ENCODE data around the gene PIP4K2A. TPM values are rescaled to one million over a fixed set of nuclear protein-coding genes. Genes with fewer than 3 reads are reported as not detected.

Gene PIP4K2A
- total and polyA plus RNA-seq, 4 donors = 7.3 to 42.2 (median 27.6) TPM

DNA sequence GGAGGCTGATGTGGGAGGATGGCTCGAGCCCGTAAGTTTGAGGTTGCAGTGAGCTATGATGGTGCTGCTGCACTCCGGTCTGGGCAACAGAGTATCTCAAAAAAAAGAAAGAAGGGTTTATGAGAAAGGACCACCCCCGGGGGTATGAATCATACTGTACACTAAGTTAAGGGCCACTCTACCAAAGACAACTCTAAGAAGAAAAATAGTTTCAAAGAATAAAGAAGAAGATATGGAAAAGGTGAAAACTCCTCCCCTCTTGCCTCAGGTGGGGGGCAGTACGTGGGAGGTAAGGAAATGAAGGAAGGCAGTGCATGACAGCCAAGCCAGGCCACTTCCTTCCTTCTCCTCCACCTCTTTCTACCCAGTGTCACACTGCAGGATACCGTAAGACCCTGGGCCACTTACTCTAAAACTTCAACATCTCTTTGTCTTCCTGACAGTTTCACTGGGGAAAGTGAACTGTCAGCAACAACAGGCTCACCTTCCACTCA lies 61.3 kb downstream of the PIP4K2A start:
- H3K27me3 ChIP-seq (ENCODE audit: control insufficient read depth in 3 of 3, insufficient read depth in 3 of 3, low read length in 2 of 3) = no peaks in the 10 kb centered on the region
- 53 to 64% methylated on average over 6 of the region's 6 CpGs for WGBS, 2 donors
- H3K4me1 ChIP-seq (ENCODE audit: control insufficient read depth in 5 of 5, insufficient read depth in 5 of 5, low read length in 5 of 5) = peaks cover 3 to 44% (median 18%) of the 10 kb centered on the region in 5 donors
- H3K36me3 ChIP-seq (ENCODE audit: control insufficient read depth in 4 of 4, insufficient read depth in 4 of 4, low read length in 4 of 4) = peaks cover 0 to 2% (median 0%) of the 10 kb centered on the region in 4 donors
- TF ChIP-seq, protein P1, sequence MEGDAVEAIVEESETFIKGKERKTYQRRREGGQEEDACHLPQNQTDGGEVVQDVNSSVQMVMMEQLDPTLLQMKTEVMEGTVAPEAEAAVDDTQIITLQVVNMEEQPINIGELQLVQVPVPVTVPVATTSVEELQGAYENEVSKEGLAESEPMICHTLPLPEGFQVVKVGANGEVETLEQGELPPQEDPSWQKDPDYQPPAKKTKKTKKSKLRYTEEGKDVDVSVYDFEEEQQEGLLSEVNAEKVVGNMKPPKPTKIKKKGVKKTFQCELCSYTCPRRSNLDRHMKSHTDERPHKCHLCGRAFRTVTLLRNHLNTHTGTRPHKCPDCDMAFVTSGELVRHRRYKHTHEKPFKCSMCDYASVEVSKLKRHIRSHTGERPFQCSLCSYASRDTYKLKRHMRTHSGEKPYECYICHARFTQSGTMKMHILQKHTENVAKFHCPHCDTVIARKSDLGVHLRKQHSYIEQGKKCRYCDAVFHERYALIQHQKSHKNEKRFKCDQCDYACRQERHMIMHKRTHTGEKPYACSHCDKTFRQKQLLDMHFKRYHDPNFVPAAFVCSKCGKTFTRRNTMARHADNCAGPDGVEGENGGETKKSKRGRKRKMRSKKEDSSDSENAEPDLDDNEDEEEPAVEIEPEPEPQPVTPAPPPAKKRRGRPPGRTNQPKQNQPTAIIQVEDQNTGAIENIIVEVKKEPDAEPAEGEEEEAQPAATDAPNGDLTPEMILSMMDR (IDR thresholded peaks at IDR 0.05; ENCODE audit: control extremely low read depth, extremely low read depth) = no peak
- H3K9ac ChIP-seq (ENCODE audit: insufficient read depth in 1 of 2, low read length in 2 of 2) = no peak overlapping the region
- DNase-seq (no peak), ATAC-seq (ENCODE audit: insufficient read depth, low FRiP score) (no peak)
- H3K27ac ChIP-seq (ENCODE audit: low read depth in 1 of 2, low read length in 1 of 2) = no peak overlapping the region
- H3K9me3 ChIP-seq (ENCODE audit: control insufficient read depth in 4 of 4, insufficient read depth in 3 of 4, low read length in 3 of 4) = no peaks in the 10 kb centered on the region
- H3K4me3 ChIP-seq = no peak overlapping the region

DNA sequence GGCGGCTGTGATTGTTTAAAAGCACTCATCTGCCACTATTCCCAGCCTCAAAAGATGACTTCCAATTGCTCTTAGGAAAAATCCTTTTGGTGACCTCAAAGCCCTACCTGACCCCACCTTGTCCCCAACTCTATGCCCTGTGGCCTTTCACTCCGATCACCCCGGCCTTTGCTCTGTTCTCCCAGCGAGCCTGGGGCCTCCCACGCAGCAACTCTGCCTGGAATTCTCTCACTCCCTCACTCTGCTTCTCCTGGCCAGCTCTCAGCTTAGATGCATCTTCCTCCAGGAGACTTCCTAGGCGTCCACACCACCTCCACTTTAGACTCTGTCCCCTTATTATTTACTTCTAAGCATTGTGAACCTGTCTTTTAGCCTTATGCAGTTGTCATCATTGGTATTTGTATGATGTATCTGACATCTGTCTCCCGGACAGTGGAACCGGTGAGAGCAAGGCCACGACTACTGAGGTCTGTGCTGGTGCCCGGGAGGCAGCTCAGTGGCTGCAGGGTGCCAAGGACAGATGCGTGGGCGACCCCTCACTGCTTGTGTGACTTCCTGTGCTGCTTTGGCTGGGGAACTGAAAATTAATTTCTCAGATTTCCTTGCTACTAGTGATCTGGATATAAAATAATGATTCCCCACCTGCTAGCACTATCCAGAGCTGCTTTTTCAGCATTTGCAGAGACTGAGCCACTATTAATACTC lies 63.0 kb downstream of the PIP4K2A start:
- 73 to 79% methylated on average over 12 of the region's 12 CpGs for WGBS, 2 donors

DNA sequence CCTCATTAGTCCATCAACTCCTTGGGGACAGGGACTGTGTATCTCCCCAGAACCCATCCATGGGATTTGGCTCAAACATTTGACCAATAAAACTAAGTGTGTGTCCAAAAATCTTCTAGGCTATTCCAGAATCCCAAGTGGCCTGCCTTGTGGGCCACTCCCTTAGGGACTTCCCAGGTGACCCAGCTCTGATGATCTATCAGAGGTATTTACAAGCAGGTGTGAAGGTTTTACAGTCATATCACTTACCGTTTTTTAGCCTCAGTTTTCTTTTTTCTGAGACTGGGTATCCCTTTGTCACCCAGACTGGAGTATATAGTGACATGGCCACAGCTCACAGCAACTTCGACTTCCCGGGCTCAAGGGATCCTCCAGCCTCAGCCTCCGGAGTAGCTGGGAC lies 64.4 kb downstream of the PIP4K2A start:
- Histone ChIP-seq H3K36me3 (ENCODE audit: control insufficient read depth in 4 of 4, insufficient read depth in 4 of 4, low read length in 4 of 4) (peaks cover 0 to 2% (median 0%) of the 10 kb centered on the region in 4 donors), H3K27me3 (ENCODE audit: control insufficient read depth in 3 of 3, insufficient read depth in 3 of 3, low read length in 2 of 3) (no peaks in the 10 kb centered on the region), H3K4me1 (ENCODE audit: control insufficient read depth in 5 of 5, insufficient read depth in 5 of 5, low read length in 5 of 5) (peaks cover 7 to 35% (median 15%) of the 10 kb centered on the region in 5 donors), H3K9ac (ENCODE audit: insufficient read depth in 1 of 2, low read length in 2 of 2) (no peak overlapping the region), H3K27ac (ENCODE audit: low read depth in 1 of 2, low read length in 1 of 2) (no peak overlapping the region), H3K9me3 (ENCODE audit: control insufficient read depth in 4 of 4, insufficient read depth in 3 of 4, low read length in 3 of 4) (no peaks in the 10 kb centered on the region), H3K4me3 (no peak overlapping the region)
- TF ChIP-seq, protein P1 (IDR thresholded peaks at IDR 0.05; ENCODE audit: control extremely low read depth, extremely low read depth) = no peak
- DNase-seq = no peak
- 93 to 94% methylated on average over 4 of the region's 4 CpGs for WGBS, 2 donors
- no peak for ATAC-seq (ENCODE audit: insufficient read depth, low FRiP score)

More for the DNA sequence above, 63.0 kb downstream of the PIP4K2A start:
- no peaks in the 10 kb centered on the region for H3K27me3 ChIP-seq (ENCODE audit: control insufficient read depth in 3 of 3, insufficient read depth in 3 of 3, low read length in 2 of 3)
- no peak overlapping the region for H3K9ac ChIP-seq (ENCODE audit: insufficient read depth in 1 of 2, low read length in 2 of 2)
- ATAC-seq (ENCODE audit: insufficient read depth, low FRiP score) = no peak
- no peak overlapping the region for H3K4me3 ChIP-seq
- peaks cover 0 to 2% (median 0%) of the 10 kb centered on the region in 4 donors for H3K36me3 ChIP-seq (ENCODE audit: control insufficient read depth in 4 of 4, insufficient read depth in 4 of 4, low read length in 4 of 4)
- TF ChIP-seq, protein P1 (IDR thresholded peaks at IDR 0.05; ENCODE audit: control extremely low read depth, extremely low read depth) = no peak
- H3K27ac ChIP-seq (ENCODE audit: low read depth in 1 of 2, low read length in 1 of 2) = no peak overlapping the region
- DNase-seq = no peak
- peaks cover 7 to 44% (median 18%) of the 10 kb centered on the region in 5 donors for H3K4me1 ChIP-seq (ENCODE audit: control insufficient read depth in 5 of 5, insufficient read depth in 5 of 5, low read length in 5 of 5)
- no peaks in the 10 kb centered on the region for H3K9me3 ChIP-seq (ENCODE audit: control insufficient read depth in 4 of 4, insufficient read depth in 3 of 4, low read length in 3 of 4)

Data from lung (tissue), 12 donors.